Mesendoderm (in vitro differentiated cells): ENCODE results near the gene RPP25L.

Experiments used
- DNase-seq: peaks from one replicate; pipeline ENCODE4 v3.0.0; 2013
- H2AK5ac ChIP-seq: 2 replicates; pipeline ENCODE4 v1.6.1; 2013; ENCODE audit warnings: low read length, inconsistent platforms
- H2BK120ac ChIP-seq: 2 replicates; pipeline ENCODE4 v1.6.1; 2013; ENCODE audit warnings: low read depth, mild to moderate bottlenecking, low read length, moderate library complexity, mixed read lengths
- H2BK15ac ChIP-seq: replicated peaks from 2 replicates; pipeline ENCODE4 v1.6.1; 2013; ENCODE audit warnings: low read depth, mild to moderate bottlenecking, moderate library complexity
- H2BK5ac ChIP-seq: 2 replicates; pipeline ENCODE4 v1.6.1; 2013; ENCODE audit warnings: low read length, inconsistent platforms
- H3K18ac ChIP-seq: 2 replicates; pipeline ENCODE4 v1.6.1; 2013; ENCODE audit warnings: mild to moderate bottlenecking, low read length, mixed read lengths
- H3K23ac ChIP-seq: one replicate; pipeline ENCODE4 v1.6.1; 2013; ENCODE audit warnings: low read length
- H3K27ac ChIP-seq: 2 replicates; pipeline ENCODE4 v1.5.1; 2013; ENCODE audit warnings: low read depth, mild to moderate bottlenecking, inconsistent platforms, low read length, moderate library complexity
- H3K27me3 ChIP-seq: 2 replicates; pipeline ENCODE4 v1.6.1; 2013; ENCODE audit warnings: low read length, control low read depth, mild to moderate bottlenecking, inconsistent platforms; ENCODE audit not compliant: insufficient read depth, poor library complexity
- H3K36me3 ChIP-seq: 2 replicates; pipeline ENCODE4 v1.6.1; 2013; ENCODE audit warnings: low read length, inconsistent platforms; ENCODE audit not compliant: control insufficient read depth, insufficient read depth
- H3K4ac ChIP-seq: one replicate; pipeline ENCODE4 v1.6.1; 2013; ENCODE audit warnings: low read depth, mild to moderate bottlenecking, low read length, moderate library complexity
- H3K4me1 ChIP-seq: 2 replicates; pipeline ENCODE4 v1.6.1; 2013; ENCODE audit warnings: low read depth, low read length, inconsistent platforms; ENCODE audit not compliant: control insufficient read depth
- H3K4me2 ChIP-seq: 2 replicates; pipeline ENCODE4 v1.6.1; 2013; ENCODE audit warnings: low read length
- H3K4me3 ChIP-seq: 2 replicates; pipeline ENCODE4 v1.5.1; 2013; ENCODE audit warnings: mild to moderate bottlenecking, low read length
- H3K56ac ChIP-seq: one replicate; pipeline ENCODE4 v1.6.1; 2013; ENCODE audit warnings: low read length
- H3K79me1 ChIP-seq: 2 replicates; pipeline ENCODE4 v1.6.1; 2013; ENCODE audit warnings: low read length, inconsistent platforms
- H3K79me2 ChIP-seq: 2 replicates; pipeline ENCODE4 v1.6.1; 2013; ENCODE audit warnings: mild to moderate bottlenecking, low read length; ENCODE audit not compliant: control insufficient read depth, insufficient read depth
- H3K9ac ChIP-seq: 2 replicates; pipeline ENCODE4 v1.6.1; 2013; ENCODE audit warnings: low read length, inconsistent platforms
- H4K5ac ChIP-seq: one replicate; pipeline ENCODE4 v1.6.1; 2013; ENCODE audit warnings: low read length
- H4K8ac ChIP-seq: one replicate; pipeline ENCODE4 v1.6.1; 2013; ENCODE audit warnings: low read depth, mild to moderate bottlenecking, control low read depth, low read length, moderate library complexity
- WGBS: extraction: QIAGEN DNeasy Blood & Tissue Kit; methylation state at CpG from one replicate; pipeline ENCODE4 v1.1.7; 2013; ENCODE audit warnings: low lambda C conversion rate, missing lambda C conversion rate; ENCODE audit not compliant: insufficient coverage; ENCODE audit errors: extremely low coverage; 5-methylcytosine and 5-hydroxymethylcytosine counted together

Gene RPP25L

DNA sequence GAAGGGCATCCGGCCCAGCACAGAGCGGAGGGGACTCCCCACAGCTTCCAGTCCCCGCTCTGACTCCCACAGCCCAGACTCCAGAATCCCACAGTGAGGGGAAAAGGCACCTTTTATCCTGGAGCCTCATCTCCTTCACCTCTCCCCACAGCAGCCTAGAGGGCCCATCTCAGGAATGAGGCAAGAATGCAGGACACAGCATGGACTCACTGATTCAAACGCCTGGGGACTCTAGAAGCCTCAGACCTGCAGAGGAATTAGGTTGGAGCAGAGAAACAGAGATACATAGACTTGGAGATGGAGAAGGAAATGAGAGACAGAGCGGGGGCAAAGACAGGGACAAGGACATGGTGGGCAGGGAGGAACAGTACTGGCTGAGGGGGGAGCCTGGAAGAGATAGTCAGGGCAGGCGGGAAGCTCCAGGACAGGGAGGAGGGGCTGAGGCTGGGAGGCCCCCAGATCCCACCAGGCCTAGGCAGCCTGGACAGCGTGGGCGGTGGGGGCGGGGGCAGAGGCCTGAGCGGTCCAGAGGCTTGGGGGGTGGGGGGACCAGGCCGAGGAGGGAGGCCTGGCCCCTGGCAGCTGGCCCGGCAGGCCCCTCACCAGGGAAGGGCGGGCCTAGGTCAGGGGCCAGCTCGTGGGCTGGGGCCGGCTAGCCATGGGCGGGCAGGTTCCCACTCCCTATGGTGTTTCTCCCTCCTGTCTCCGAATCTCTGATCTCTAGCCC lies 38.1 kb downstream of the RPP25L start:
- Histone ChIP-seq H3K36me3 (no peaks in the 10 kb centered on the region), H3K4me1 (peaks cover 15% of the 10 kb centered on the region)

DNA sequence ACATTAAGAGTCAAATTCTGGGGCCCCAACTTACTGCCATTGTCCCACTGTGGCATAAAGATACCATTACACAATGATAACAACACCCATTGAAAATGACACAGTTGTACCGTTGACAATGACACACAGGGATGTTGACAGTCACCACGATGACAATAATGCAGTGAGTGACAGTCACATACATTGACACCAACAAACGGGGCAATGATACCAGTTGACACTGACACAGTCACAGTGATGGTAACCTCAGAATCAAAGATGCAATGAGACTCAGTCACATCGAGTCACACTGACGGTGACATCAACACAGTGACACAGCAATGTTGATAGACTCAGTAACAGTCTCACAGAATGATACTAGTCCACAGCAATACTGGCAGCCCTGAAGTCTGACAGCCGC lies 39.3 kb downstream of the RPP25L start:
- Histone ChIP-seq H3K27ac (no peak overlapping the region), H3K23ac (no peak overlapping the region), H3K4me2 (no peak overlapping the region), H4K5ac (no peak overlapping the region), H3K79me2 (no peaks in the 10 kb centered on the region), H3K27me3 (no peaks in the 10 kb centered on the region), H3K4ac (no peak overlapping the region), H3K36me3 (no peaks in the 10 kb centered on the region), H3K56ac (no peak overlapping the region), H3K9ac (no peak overlapping the region), H3K4me3 (no peak overlapping the region), H2AK5ac (no peak overlapping the region), H4K8ac (no peak overlapping the region), H2BK120ac (no peak overlapping the region), H3K18ac (no peak overlapping the region), H3K79me1 (no peaks in the 10 kb centered on the region), H3K4me1 (peaks cover 12% of the 10 kb centered on the region), H2BK5ac (no peak overlapping the region), H2BK15ac (no peak overlapping the region)
- WGBS: no CpG with 5 or more reads among the region's 6 CpGs
- no peak for DNase-seq

More for the DNA sequence above, 38.1 kb downstream of the RPP25L start:
- Histone ChIP-seq H2BK15ac (no peak overlapping the region), H3K18ac (no peak overlapping the region), H3K27ac (no peak overlapping the region), H3K56ac (no peak overlapping the region), H3K9ac (no peak overlapping the region), H3K79me1 (no peaks in the 10 kb centered on the region), H3K4ac (no peak overlapping the region), H2BK5ac (no peak overlapping the region), H4K5ac (no peak overlapping the region), H4K8ac (no peak overlapping the region), H3K79me2 (no peaks in the 10 kb centered on the region), H3K23ac (no peak overlapping the region), H3K4me2 (no peak overlapping the region), H2BK120ac (no peak overlapping the region), H3K27me3 (no peaks in the 10 kb centered on the region), H3K4me3 (no peak overlapping the region), H2AK5ac (no peak overlapping the region)
- DNase-seq: no peak
- no CpG with 5 or more reads among the region's 17 CpGs for WGBS

DNA sequence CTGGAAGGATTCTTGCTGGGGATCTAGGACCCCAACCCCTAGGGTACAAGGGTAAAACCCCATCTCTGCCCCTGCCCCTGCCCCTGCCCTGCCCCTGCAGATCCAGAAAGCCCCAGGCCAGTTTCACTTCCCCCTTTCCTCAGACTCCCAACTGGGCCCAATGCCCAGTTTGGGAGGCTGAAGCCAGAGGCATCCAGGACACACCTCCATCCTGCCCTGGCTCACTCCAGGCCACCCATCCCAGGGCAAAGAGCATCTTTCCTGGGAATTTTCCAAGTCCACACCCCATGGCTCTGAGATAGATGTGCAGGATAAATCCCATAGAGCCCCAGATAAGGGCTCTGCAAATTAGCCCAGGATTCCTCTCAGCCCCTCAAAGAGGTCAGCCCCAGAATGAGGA lies 39.8 kb downstream of the RPP25L start:
- no peak overlapping the region for H3K9ac ChIP-seq
- no peak overlapping the region for H2BK5ac ChIP-seq
- H2BK120ac ChIP-seq: no peak overlapping the region
- no peak overlapping the region for H3K4ac ChIP-seq
- H2AK5ac ChIP-seq: no peak overlapping the region
- no peak overlapping the region for H3K4me3 ChIP-seq
- H3K4me1 ChIP-seq: peaks cover 8% of the 10 kb centered on the region
- no peak for DNase-seq
- H3K18ac ChIP-seq: no peak overlapping the region
- no peaks in the 10 kb centered on the region for H3K79me2 ChIP-seq
- H3K27ac ChIP-seq: no peak overlapping the region
- no peak overlapping the region for H3K23ac ChIP-seq
- H3K79me1 ChIP-seq: no peaks in the 10 kb centered on the region
- no peak overlapping the region for H3K4me2 ChIP-seq
- H3K36me3 ChIP-seq: no peaks in the 10 kb centered on the region
- no peak overlapping the region for H4K8ac ChIP-seq
- no peak overlapping the region for H4K5ac ChIP-seq
- H2BK15ac ChIP-seq: no peak overlapping the region
- no peak overlapping the region for H3K56ac ChIP-seq
- H3K27me3 ChIP-seq: no peaks in the 10 kb centered on the region

DNA sequence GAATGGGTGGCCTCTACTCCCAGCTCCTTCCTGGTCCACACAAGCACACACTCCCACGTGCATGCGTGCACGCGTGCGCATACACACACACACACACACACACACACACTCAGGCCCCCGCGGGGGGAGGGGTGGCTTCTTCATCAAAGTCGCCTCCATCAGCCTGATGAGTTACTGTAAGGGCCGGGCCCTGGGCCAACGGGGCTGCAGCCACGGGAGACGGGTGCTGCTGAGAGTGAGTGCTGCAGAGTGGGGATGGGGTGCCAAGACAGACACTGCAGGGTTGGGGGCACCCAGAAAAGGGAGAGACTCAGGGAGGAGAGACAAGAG lies 40.5 kb downstream of the RPP25L start:
- no peak overlapping the region for H2BK120ac ChIP-seq
- no peak overlapping the region for H3K56ac ChIP-seq
- no CpG with 5 or more reads among the region's 12 CpGs for whole genome bisulfite sequencing
- no peak overlapping the region for H4K5ac ChIP-seq
- H3K27ac ChIP-seq: no peak overlapping the region
- H4K8ac ChIP-seq: no peak overlapping the region
- H3K36me3 ChIP-seq: no peaks in the 10 kb centered on the region
- H3K4ac ChIP-seq: no peak overlapping the region
- H3K23ac ChIP-seq: no peak overlapping the region
- no peak for DNase-seq
- peaks cover 4% of the 10 kb centered on the region for H3K4me1 ChIP-seq
- H2BK5ac ChIP-seq: no peak overlapping the region
- no peak overlapping the region for H3K18ac ChIP-seq
- no peak overlapping the region for H3K4me3 ChIP-seq
- H3K79me2 ChIP-seq: no peaks in the 10 kb centered on the region
- H3K79me1 ChIP-seq: no peaks in the 10 kb centered on the region
- no peak overlapping the region for H2BK15ac ChIP-seq
- H2AK5ac ChIP-seq: no peak overlapping the region
- no peaks in the 10 kb centered on the region for H3K27me3 ChIP-seq
- no peak overlapping the region for H3K4me2 ChIP-seq
- H3K9ac ChIP-seq: no peak overlapping the region

DNA sequence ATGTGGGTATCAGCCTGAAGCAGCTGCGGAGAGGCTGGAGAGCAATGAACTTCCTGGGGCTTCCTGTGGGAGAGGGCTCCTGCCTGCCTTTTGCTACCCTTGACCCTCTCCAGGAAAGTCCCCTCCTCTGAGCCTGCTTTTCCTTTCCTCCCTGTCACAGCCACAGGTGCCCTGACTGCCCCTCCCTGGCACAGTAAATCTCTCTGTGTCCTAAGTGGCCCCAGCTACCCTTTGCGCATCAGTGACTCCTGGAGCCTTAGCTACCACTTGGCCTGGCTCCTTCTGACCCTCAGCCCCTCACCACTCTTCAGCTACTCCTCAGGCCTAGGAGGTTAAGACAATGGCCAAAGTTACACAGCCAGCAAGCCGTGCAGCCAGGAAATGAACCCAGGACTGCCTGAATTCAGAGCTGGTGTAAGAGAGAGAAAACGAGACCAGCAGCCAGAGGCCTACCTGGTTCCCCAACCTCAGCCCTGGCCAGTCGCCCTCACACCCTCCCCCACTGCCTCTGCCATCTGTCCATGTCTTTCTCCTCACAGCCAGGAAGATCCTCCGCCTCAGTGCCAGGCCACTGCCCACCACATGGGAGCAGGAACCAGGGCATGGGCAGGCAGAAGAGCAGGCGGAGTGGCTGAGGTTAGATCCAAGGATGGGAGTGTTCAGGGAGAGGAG lies 41.0 kb downstream of the RPP25L start:
- no peak overlapping the region for H3K23ac ChIP-seq
- no peak overlapping the region for H2BK120ac ChIP-seq
- H3K4me1 ChIP-seq: peaks cover 2% of the 10 kb centered on the region
- no peaks in the 10 kb centered on the region for H3K27me3 ChIP-seq
- no peak overlapping the region for H4K5ac ChIP-seq
- H3K4me3 ChIP-seq: no peak overlapping the region
- no peak overlapping the region for H3K4me2 ChIP-seq
- no peak overlapping the region for H3K4ac ChIP-seq
- H2BK15ac ChIP-seq: no peak overlapping the region
- no peaks in the 10 kb centered on the region for H3K79me1 ChIP-seq
- DNase-seq: no peak
- H3K79me2 ChIP-seq: no peaks in the 10 kb centered on the region
- no peaks in the 10 kb centered on the region for H3K36me3 ChIP-seq
- no peak overlapping the region for H2AK5ac ChIP-seq
- H3K9ac ChIP-seq: no peak overlapping the region
- WGBS: no CpG with 5 or more reads among the region's 7 CpGs
- H3K27ac ChIP-seq: no peak overlapping the region
- H4K8ac ChIP-seq: no peak overlapping the region
- no peak overlapping the region for H2BK5ac ChIP-seq
- no peak overlapping the region for H3K18ac ChIP-seq
- H3K56ac ChIP-seq: no peak overlapping the region

DNA sequence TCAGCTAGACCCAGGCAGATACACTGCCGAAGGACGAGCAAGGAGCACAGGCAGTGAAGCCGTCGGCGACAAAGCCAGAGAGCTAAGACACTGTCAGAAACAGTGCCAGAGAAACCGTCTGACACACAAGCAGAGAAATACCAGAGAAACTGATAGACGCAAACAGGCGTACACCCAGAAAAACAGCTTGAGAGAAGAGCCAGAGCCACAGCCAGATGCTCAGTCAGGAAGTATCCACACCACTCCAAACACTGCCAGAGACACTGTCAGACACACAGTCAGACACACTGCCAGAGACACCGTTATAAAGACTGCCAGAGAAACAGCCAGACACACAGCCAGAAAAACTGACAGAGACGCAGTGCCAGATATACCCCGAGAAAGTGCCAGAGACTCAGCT lies 41.5 kb downstream of the RPP25L start:
- H3K4me1 ChIP-seq: peaks cover 5% of the 10 kb centered on the region
- WGBS: no CpG with 5 or more reads among the region's 11 CpGs
- no peaks in the 10 kb centered on the region for H3K36me3 ChIP-seq
- no peak overlapping the region for H4K8ac ChIP-seq
- no peak overlapping the region for H2AK5ac ChIP-seq
- H3K9ac ChIP-seq: no peak overlapping the region
- H3K18ac ChIP-seq: no peak overlapping the region
- no peak overlapping the region for H2BK120ac ChIP-seq
- no peak overlapping the region for H2BK15ac ChIP-seq
- H2BK5ac ChIP-seq: no peak overlapping the region
- no peak overlapping the region for H3K4me3 ChIP-seq
- H3K79me2 ChIP-seq: no peaks in the 10 kb centered on the region
- no peak for DNase-seq
- H3K27ac ChIP-seq: no peak overlapping the region
- no peak overlapping the region for H3K4ac ChIP-seq
- no peak overlapping the region for H4K5ac ChIP-seq
- H3K23ac ChIP-seq: no peak overlapping the region
- H3K27me3 ChIP-seq: no peaks in the 10 kb centered on the region
- H3K4me2 ChIP-seq: no peak overlapping the region
- no peak overlapping the region for H3K56ac ChIP-seq
- no peaks in the 10 kb centered on the region for H3K79me1 ChIP-seq
